Naive thymus-derived CD8-positive, alpha-beta T cell (primary cell): ENCODE data around the gene NKX1-1. TPM values are rescaled to one million over a fixed set of nuclear protein-coding genes. Genes with fewer than 3 reads are reported as not detected.

ENCODE experiments used
- ATAC-seq, 2 donors: fragments of 150-1000 bp; cut with Tn5 transposase in 1 of 2; sonication (Bioruptor Pico), chemical (Tn5 transposase) in 1 of 2; 1 replicate in 1 of 2; 2 replicates in 1 of 2; pipeline ENCODE4 v1.10.0; 2021; ENCODE audit warnings: mild to moderate bottlenecking in 2 of 2, moderate library complexity in 2 of 2
- POLR2A ChIA-PET: fragments of 350-600 bp; sonication (Branson Sonifier 250); formaldehyde crosslinking; loops from one replicate; lab custom pipeline; 2021; ENCODE audit warnings: antibody characterized with exemption; lab: Charles Lee
- DNase-seq, 10 donors: peaks; one replicate each; pipeline versions ENCODE4 v3.0.0 to v3.0.0-alpha.2; 2020 to 2022
- H3K27ac Mint-ChIP-seq, 10 donors: one replicate each; pipeline ENCODE4 v1.8.0; 2020 to 2022; ENCODE audit warnings: mild to moderate bottlenecking in 10 of 10, mixed read lengths in 10 of 10, moderate library complexity in 4 of 10, inconsistent platforms in 1 of 10
- H3K27me3 Mint-ChIP-seq, 5 donors: one replicate each; pipeline ENCODE4 v1.8.0; 2021 to 2022; ENCODE audit warnings: mixed read lengths in 5 of 5
- H3K36me3 Mint-ChIP-seq, 3 donors: one replicate each; pipeline ENCODE4 v1.8.0; 2020 to 2022; ENCODE audit warnings: mixed read lengths in 3 of 3, mild to moderate bottlenecking in 2 of 3, inconsistent platforms in 1 of 3
- H3K4me1 Mint-ChIP-seq, 4 donors: one replicate each; pipeline ENCODE4 v1.8.0; 2021 to 2022; ENCODE audit warnings: mixed read lengths in 4 of 4
- H3K4me3 Mint-ChIP-seq, 10 donors: one replicate each; pipeline ENCODE4 v1.8.0; 2020 to 2022; ENCODE audit warnings: mild to moderate bottlenecking in 10 of 10, mixed read lengths in 10 of 10, moderate library complexity in 6 of 10, inconsistent platforms in 1 of 10
- H3K9me3 Mint-ChIP-seq, 9 donors: one replicate each; pipeline ENCODE4 v1.8.0; 2020 to 2022; ENCODE audit warnings: mixed read lengths in 9 of 9, mild to moderate bottlenecking in 3 of 9, inconsistent platforms in 1 of 9, moderate library complexity in 1 of 9
- polyA plus RNA-seq, 3 donors: library from polyadenylated mRNA; unstranded; fragments of 300-500 nt; fragmentation: Illumina TruSeq; gene quantifications; one replicate each; pipeline ENCODE4 v1.2.3, GENCODE V29; 2021
- total RNA-seq, 8 experiments: library from RNA in 2 of 8; stranded (reverse) in 2 of 8; gene quantifications; one replicate each; pipeline ENCODE4 v1.2.3 and lab custom pipeline; 2021 to 2026

NKX1-1 gene
- total and polyA plus RNA-seq, 5 experiments from 2014 or later: not detected

GRCh38 chr4:1385373-1386340, 20.6 kb downstream of the NKX1-1 start:
- no peaks in the 10 kb centered on the region for H3K27me3 Mint-ChIP-seq

GRCh38 chr4:1384675-1385372, 21.4 kb downstream of the NKX1-1 start:
- ATAC-seq: no peak
- POLR2A ChIA-PET: no interaction called here
- no peaks in the 10 kb centered on the region for H3K27me3 Mint-ChIP-seq
- DNase-seq: peak in 1 of 10 donors; percentile 45
- H3K4me3 Mint-ChIP-seq: no peak overlapping the region
- peaks cover 27 to 39% (median 37%) of the 10 kb centered on the region in 3 donors for H3K36me3 Mint-ChIP-seq
- no peak overlapping the region for H3K27ac Mint-ChIP-seq
- no peaks in the 10 kb centered on the region for H3K4me1 Mint-ChIP-seq
- H3K9me3 Mint-ChIP-seq: peaks cover 0 to 23% (median 15%) of the 10 kb centered on the region in 9 donors

More at GRCh38 chr4:1385373-1386340, 20.6 kb downstream of the NKX1-1 start:
- Mint-ChIP-seq H3K9me3 (peaks cover 0 to 26% (median 16%) of the 10 kb centered on the region in 9 donors), H3K36me3 (peaks cover 30 to 41% (median 40%) of the 10 kb centered on the region in 3 donors), H3K4me1 (no peaks in the 10 kb centered on the region), H3K4me3 (no peak overlapping the region), H3K27ac (no peak overlapping the region)
- POLR2A ChIA-PET: no interaction called here
- peak in 1 of 10 donors; percentile 36 for DNase-seq
- ATAC-seq: no peak

- Mint-ChIP-seq H3K36me3 (peaks cover 21 to 32% (median 30%) of the 10 kb centered on the region in 3 donors), H3K27me3 (no peaks in the 10 kb centered on the region), H3K4me3 (no peak overlapping the region), H3K4me1 (no peaks in the 10 kb centered on the region), H3K9me3 (peaks cover 0 to 16% (median 9%) of the 10 kb centered on the region in 9 donors), H3K27ac (no peak overlapping the region)
- DNase-seq (peak in 1 of 10 donors; percentile 46), ATAC-seq (no peak)
- POLR2A ChIA-PET: no interaction called here
Observed at GRCh38 chr4:1383728-1384591, 22.3 kb downstream of the NKX1-1 start.

GRCh38 chr4:1382776-1383727, 23.2 kb downstream of the NKX1-1 start:
- no peak for ATAC-seq
- Mint-ChIP-seq H3K27ac (no peak overlapping the region), H3K36me3 (peaks cover 12 to 25% (median 21%) of the 10 kb centered on the region in 3 donors), H3K9me3 (peaks cover 0 to 8% (median 0%) of the 10 kb centered on the region in 9 donors), H3K27me3 (no peaks in the 10 kb centered on the region), H3K4me3 (no peak overlapping the region), H3K4me1 (no peaks in the 10 kb centered on the region)
- DNase-seq: peak in 1 of 10 donors; percentile 45
- POLR2A ChIA-PET: no interaction called here

GRCh38 chr4:1381944-1382541, 24.2 kb downstream of the NKX1-1 start:
- POLR2A ChIA-PET: no interaction called here
- no peak overlapping the region for H3K4me3 Mint-ChIP-seq
- no peaks in the 10 kb centered on the region for H3K27me3 Mint-ChIP-seq
- no peaks in the 10 kb centered on the region for H3K9me3 Mint-ChIP-seq
- peak in 1 of 10 donors; percentile 49 for DNase-seq
- no peak overlapping the region for H3K27ac Mint-ChIP-seq
- ATAC-seq: no peak
- H3K4me1 Mint-ChIP-seq: no peaks in the 10 kb centered on the region
- peaks cover 5 to 16% (median 13%) of the 10 kb centered on the region in 3 donors for H3K36me3 Mint-ChIP-seq

GRCh38 chr4:1381181-1381621, 25.0 kb downstream of the NKX1-1 start:
- H3K27ac Mint-ChIP-seq: no peak overlapping the region
- H3K27me3 Mint-ChIP-seq: no peaks in the 10 kb centered on the region
- POLR2A ChIA-PET: no interaction called here
- peaks cover under 1 to 9% (median 6%) of the 10 kb centered on the region in 3 donors for H3K36me3 Mint-ChIP-seq
- no peak for ATAC-seq
- H3K4me1 Mint-ChIP-seq: no peaks in the 10 kb centered on the region
- peak in 1 of 10 donors; percentile 34 for DNase-seq
- no peaks in the 10 kb centered on the region for H3K9me3 Mint-ChIP-seq
- H3K4me3 Mint-ChIP-seq: no peak overlapping the region

- DNase-seq: peak in 1 of 10 donors; percentile 53
- POLR2A ChIA-PET: interaction anchor here (0.6 kb wide), 1 partner anchor 540 kb away, joined by 3 read pairs; no protein-coding TSS in a partner anchor
- Mint-ChIP-seq H3K4me1 (no peaks in the 10 kb centered on the region), H3K36me3 (peaks cover 0 to 7% (median 2%) of the 10 kb centered on the region in 3 donors), H3K9me3 (no peaks in the 10 kb centered on the region), H3K27ac (no peak overlapping the region), H3K4me3 (no peak overlapping the region), H3K27me3 (no peaks in the 10 kb centered on the region)
- no peak for ATAC-seq
Observed at GRCh38 chr4:1380368-1381151, 25.7 kb downstream of the NKX1-1 start.

- no peaks in the 10 kb centered on the region for H3K27me3 Mint-ChIP-seq
- no peaks in the 10 kb centered on the region for H3K4me1 Mint-ChIP-seq
- POLR2A ChIA-PET: interaction anchor here (0.6 kb wide), 1 partner anchor 539 kb away, joined by 3 read pairs; no protein-coding TSS in a partner anchor
- no peaks in the 10 kb centered on the region for H3K9me3 Mint-ChIP-seq
- H3K36me3 Mint-ChIP-seq: peaks cover 0 to 7% (median 2%) of the 10 kb centered on the region in 3 donors
- ATAC-seq: no peak
- H3K27ac Mint-ChIP-seq: no peak overlapping the region
- no peak overlapping the region for H3K4me3 Mint-ChIP-seq
- DNase-seq: peak in 1 of 10 donors; percentile 50
Observed at GRCh38 chr4:1379801-1380331, 26.4 kb downstream of the NKX1-1 start.

GRCh38 chr4:1379351-1379781, 26.9 kb downstream of the NKX1-1 start:
- peaks cover 0 to 7% (median 2%) of the 10 kb centered on the region in 3 donors for H3K36me3 Mint-ChIP-seq
- H3K4me3 Mint-ChIP-seq: no peak overlapping the region
- no peaks in the 10 kb centered on the region for H3K9me3 Mint-ChIP-seq
- H3K27ac Mint-ChIP-seq: no peak overlapping the region
- POLR2A ChIA-PET: no interaction called here
- DNase-seq: peak in 1 of 10 donors; percentile 35
- H3K4me1 Mint-ChIP-seq: no peaks in the 10 kb centered on the region
- ATAC-seq: no peak
- H3K27me3 Mint-ChIP-seq: no peaks in the 10 kb centered on the region

- no peak overlapping the region for H3K27ac Mint-ChIP-seq
- POLR2A ChIA-PET: no interaction called here
- H3K36me3 Mint-ChIP-seq: peaks cover 0 to 11% (median 3%) of the 10 kb centered on the region in 3 donors
- ATAC-seq (no peak), DNase-seq (peak in 1 of 10 donors; percentile 48)
- H3K4me1 Mint-ChIP-seq: peaks cover 0 to 3% (median 0%) of the 10 kb centered on the region in 4 donors
- H3K4me3 Mint-ChIP-seq: no peak overlapping the region
- H3K27me3 Mint-ChIP-seq: no peaks in the 10 kb centered on the region
- H3K9me3 Mint-ChIP-seq: no peaks in the 10 kb centered on the region
Observed at GRCh38 chr4:1378559-1379231, 27.5 kb downstream of the NKX1-1 start.
